ENCODE measurements around the gene RGS16. TPM values are rescaled to one million over a fixed set of nuclear protein-coding genes. Genes with fewer than 3 reads are reported as not detected.
A peak's percentile ranks its signal among the peaks of the same experiment; 100 is the strongest.

RGS16 gene
- total and polyA plus RNA-seq, 2 donors (not counting 3 experiments of a cell fraction or from before 2014, with no cell fraction given): not detected

- H3K9me3 ChIP-seq (replicated peaks; ENCODE audit: control insufficient read depth, insufficient read depth, low read length): no peaks in the 10 kb centered on the region
- peak; percentile 32 for DNase-seq (ENCODE audit: low read depth, low spot score)
- H3K4me3 ChIP-seq (replicated peaks in 1 of 3; ENCODE audit: insufficient read depth in 1 of 3, low read depth in 1 of 3, low read length in 3 of 3): peak overlapping the region in 1 of 3 experiments; percentile 46
- peak overlapping the region; percentile 84 for H3K4me2 ChIP-seq (ENCODE audit: insufficient read depth, low read length)
- TF ChIP-seq POLR2AphosphoS5 (IDR thresholded peaks at IDR 0.05; ENCODE audit: insufficient read depth, low read depth, low read length) (no peak), EZH2 (IDR thresholded peaks at IDR 0.05; ENCODE audit: borderline replicate concordance, low read depth, low read length, severe bottlenecking) (no peak), JUN (IDR thresholded peaks at IDR 0.05; ENCODE audit: borderline replicate concordance, insufficient read depth, insufficient read length, low read depth) (no peak), POLR2A (IDR thresholded peaks at IDR 0.05; ENCODE audit: low read depth, low read length) (no peak), MYC (IDR thresholded peaks at IDR 0.05; ENCODE audit: low read depth, low read length) (no peak), GATA2 (IDR thresholded peaks at IDR 0.05; ENCODE audit: insufficient read depth, insufficient read length, low read depth, low read length) (no peak), CTCF (IDR thresholded peaks at IDR 0.05; ENCODE audit: extremely low read depth in 1 of 2, insufficient read depth in 1 of 2, low read depth in 1 of 2, low read length in 2 of 2) (no peak), MAX (IDR thresholded peaks at IDR 0.05; ENCODE audit: insufficient read depth, insufficient read length) (no peak), FOS (IDR thresholded peaks at IDR 0.05; ENCODE audit: borderline replicate concordance, insufficient read depth, low read length) (no peak)
- peak overlapping the region; percentile 74 for H2AFZ ChIP-seq (ENCODE audit: low read depth, low read length)
- no peak overlapping the region for H3K9ac ChIP-seq (replicated peaks; ENCODE audit: extremely low read depth, insufficient read depth, low read length)
- no peaks in the 10 kb centered on the region for H4K20me1 ChIP-seq (replicated peaks; ENCODE audit: control insufficient read depth, extremely low read depth, insufficient read depth, low read length)
- no peaks in the 10 kb centered on the region for H3K9me1 ChIP-seq (replicated peaks; ENCODE audit: control insufficient read depth, extremely low read depth, insufficient read depth, low read length)
- intact Hi-C loops (cut with micrococcal nuclease) (loop anchor here (5.0 kb wide), 1 partner anchor 167 kb away; no protein-coding TSS in a partner anchor), dilution Hi-C loops (cut with MboI; ENCODE audit: extremely low pct_ligation_motif_present, low sequenced_read_pairs) (no loop called here)
- POLR2A ChIA-PET: interaction anchor here (0.7 to 1.5 kb wide), 2 partner anchors 26 to 224 kb away, joined by 3 to 4 read pairs; partner anchors contain the start of gene GLUL
- CTCF ChIA-PET: interaction anchor here (1.0 to 4.3 kb wide), 7 partner anchors 10 to 171 kb away, joined by 4 to 31 read pairs (median 12); partner anchors contain the start of gene RGS16
- peaks cover 56 to 60% of the 10 kb centered on the region in 2 experiments for H3K27me3 ChIP-seq (ENCODE audit: control insufficient read depth in 2 of 2, insufficient read depth in 2 of 2, low read length in 2 of 2)
- no TSS peak for BruUV-seq (replicated peaks)
- no peak for FAIRE-seq
- no peak overlapping the region for H3K27ac ChIP-seq (ENCODE audit: insufficient read depth, low read depth, low read length)
- H3K79me2 ChIP-seq (ENCODE audit: control insufficient read depth, insufficient read depth, low read length): no peaks in the 10 kb centered on the region
- H3K36me3 ChIP-seq (ENCODE audit: control insufficient read depth in 2 of 2, extremely low read depth in 1 of 2, insufficient read depth in 2 of 2, low read length in 2 of 2): no peaks in the 10 kb centered on the region
- peaks cover 11% of the 10 kb centered on the region for H3K4me1 ChIP-seq (ENCODE audit: control insufficient read depth, extremely low read depth, insufficient read depth, low read length)
These were observed 11.4 kb upstream of the RGS16 start for GRCh38 chr1:182615468-182616129.
